ENCODE data around the gene CPZ. TPM values are rescaled to one million over a fixed set of nuclear protein-coding genes. Genes with fewer than 3 reads are reported as not detected.

Gene CPZ
- total RNA-seq, 1 experiment from 2014 or later: 37.3 TPM

GRCh38 chr4:8666581-8666980, 74.0 kb downstream of the CPZ start:
- no peak overlapping the region for H3K23ac ChIP-seq (ENCODE audit: insufficient read length, low read depth, low read length)
- no peaks in the 10 kb centered on the region for H4K20me1 ChIP-seq (ENCODE audit: control insufficient read depth, insufficient read depth, insufficient read length)
- H2BK12ac ChIP-seq (ENCODE audit: insufficient read length, low read depth, low read length): no peak overlapping the region
- H3K18ac ChIP-seq (ENCODE audit: insufficient read length, low read depth, low read length): no peak overlapping the region
- H3K27me3 ChIP-seq (ENCODE audit: insufficient read depth, low read length): no peaks in the 10 kb centered on the region; the same call in 1 of the 2 replicates
- no peaks in the 10 kb centered on the region for H3K79me1 ChIP-seq (ENCODE audit: insufficient read depth, low read depth, low read length, poor library complexity, severe bottlenecking)
- no peak overlapping the region for H3K4me3 Mint-ChIP-seq
- H3K14ac ChIP-seq (ENCODE audit: insufficient read depth, low read length): no peak overlapping the region
- H3K4me1 ChIP-seq (ENCODE audit: insufficient read depth, low read length): peaks cover 7% of the 10 kb centered on the region; the same call in 1 of the 2 replicates
- no peak overlapping the region for H3K27ac Mint-ChIP-seq
- H2BK20ac ChIP-seq (ENCODE audit: low read depth, low read length, poor library complexity, severe bottlenecking): no peak overlapping the region
- peaks cover 81% of the 10 kb centered on the region for H3K27me3 Mint-ChIP-seq (ENCODE audit: low read depth)
- H3K4me2 ChIP-seq (ENCODE audit: insufficient read depth, insufficient read length, low read length): no peak overlapping the region
- H3K36me3 Mint-ChIP-seq (ENCODE audit: insufficient read depth in 1 of 3, low read depth in 3 of 3): no peaks in the 10 kb centered on the region
- no peak overlapping the region for H3T11ph ChIP-seq (ENCODE audit: low read length)
- peaks cover 2 to 6% of the 10 kb centered on the region in 2 experiments; a peak in 3 of 5 replicates for H3K9me3 Mint-ChIP-seq
- no peaks in the 10 kb centered on the region for H3K9me3 ChIP-seq (ENCODE audit: control insufficient read depth, low read depth, low read length)
- no peak overlapping the region for H2AK5ac ChIP-seq (ENCODE audit: insufficient read length, low read length)
- TF ChIP-seq CTCF (conservative IDR thresholded peaks at IDR 0.05): peak; percentile 21; the same call in 2 of the 3 replicates
- H2BK5ac ChIP-seq (ENCODE audit: insufficient read length, low read length): no peak overlapping the region
- H3K23me2 ChIP-seq (ENCODE audit: insufficient read length, low read depth, low read length, poor library complexity, severe bottlenecking): no peaks in the 10 kb centered on the region
- no peak overlapping the region for H4K8ac ChIP-seq (replicated peaks; ENCODE audit: insufficient read length, low read depth, low read length)
- no peak for DNase-seq
- H2BK120ac ChIP-seq (ENCODE audit: low read depth, low read length, poor library complexity, severe bottlenecking): no peak overlapping the region
- peaks cover 10 to 16% of the 10 kb centered on the region in 2 experiments for H3K4me1 Mint-ChIP-seq
- no peak overlapping the region for H3K4ac ChIP-seq (ENCODE audit: low read depth, low read length)
- H3K56ac ChIP-seq (ENCODE audit: insufficient read length, low read depth, low read length): no peak overlapping the region
- no peak overlapping the region for H4K91ac ChIP-seq (ENCODE audit: insufficient read length, low read depth, low read length)
- H3K27ac ChIP-seq (ENCODE audit: insufficient read length, low read depth, low read length): no peak overlapping the region
- H3K9ac ChIP-seq (ENCODE audit: extremely low read depth, insufficient read length, low read length): no peak overlapping the region
- no peak overlapping the region for H4K5ac ChIP-seq (ENCODE audit: insufficient read length, low read depth, low read length)
- no peak overlapping the region for H2AFZ ChIP-seq (ENCODE audit: low read length)
- no CpG with 5 or more reads among the region's 6 CpGs for WGBS (ENCODE audit: extremely low coverage, insufficient read length, low lambda C conversion rate)
- no peak overlapping the region for H2BK15ac ChIP-seq (ENCODE audit: low read depth, low read length)
- no peaks in the 10 kb centered on the region for H3K79me2 ChIP-seq (ENCODE audit: insufficient read depth, low read length)

Other genes with a start within 250 kb of the CPZ start
- 13.1 and 13.8 TPM in 2 replicates for gene ACOX3, start 152.0 kb upstream of the CPZ start, total RNA-seq (2021)
- gene TRMT44, start 152.0 kb upstream of the CPZ start, total RNA-seq (2021): 22.8 and 28.3 TPM in 2 replicates
- 3.1 and 3.4 TPM in 2 replicates for gene GPR78, start 12.4 kb upstream of the CPZ start, total RNA-seq (2021)